Loucy (cell line): ENCODE measurements around the gene KRTAP21-1.

Experiments used
- H2AFZ ChIP-seq: fragments of 200-600 bp; sonication (generic); 2 replicates; pipeline ENCODE4 v1.6.0; 2016; ENCODE audit warnings: antibody characterized with exemption, mild to moderate bottlenecking, low read length, moderate library complexity
- H3F3A ChIP-seq: fragments of 200-600 bp; 2 replicates; pipeline ENCODE4 v1.6.0; 2016; ENCODE audit warnings: antibody characterized with exemption, low read depth, mild to moderate bottlenecking
- H3K27me3 ChIP-seq: fragments of 200-600 bp; sonication (generic); 2 replicates; pipeline ENCODE4 v1.6.1; 2014; ENCODE audit warnings: low read length, mild to moderate bottlenecking; ENCODE audit not compliant: insufficient read depth, poor library complexity, severe bottlenecking
- H3K36me3 ChIP-seq: fragments of 200-600 bp; sonication (generic); 2 replicates; pipeline ENCODE4 v1.6.1; 2016; ENCODE audit warnings: low read length; ENCODE audit not compliant: insufficient read depth
- H3K4me1 ChIP-seq: fragments of 200-600 bp; sonication (generic); 2 replicates; pipeline ENCODE4 v1.5.1; 2014; ENCODE audit warnings: low read length, mild to moderate bottlenecking; ENCODE audit not compliant: insufficient read depth, poor library complexity, severe bottlenecking
- H3K4me2 ChIP-seq: fragments of 200-600 bp; sonication (generic); 2 replicates; pipeline ENCODE4 v1.6.0; 2014; ENCODE audit warnings: antibody characterized with exemption, low read length, low read depth, mild to moderate bottlenecking; ENCODE audit not compliant: poor library complexity, severe bottlenecking
- H3K4me3 ChIP-seq: fragments of 200-600 bp; sonication (generic); 2 replicates; pipeline ENCODE4 v1.5.1; 2014; ENCODE audit warnings: low read length, mild to moderate bottlenecking, mixed read lengths; ENCODE audit not compliant: poor library complexity, severe bottlenecking
- H3K79me2 ChIP-seq: fragments of 200-600 bp; sonication (generic); 2 replicates; pipeline ENCODE4 v1.6.1; 2014; ENCODE audit warnings: low read length; ENCODE audit not compliant: insufficient read depth
- H3K9ac ChIP-seq: fragments of 200-600 bp; sonication (generic); 2 replicates; pipeline ENCODE4 v1.6.0; 2014; ENCODE audit warnings: mild to moderate bottlenecking, low read depth, low read length, moderate library complexity; ENCODE audit not compliant: poor library complexity, severe bottlenecking
- H3K9me2 ChIP-seq: fragments of 200-600 bp; sonication (generic); replicated peaks from 2 replicates; pipeline ENCODE4 v1.6.1; 2016; ENCODE audit warnings: low read depth, low read length, mixed read lengths
- H3K9me3 ChIP-seq: fragments of 200-600 bp; sonication (generic); 2 replicates; pipeline ENCODE4 v1.6.1; 2014; ENCODE audit warnings: mild to moderate bottlenecking, antibody characterized with exemption, low read length, low read depth; ENCODE audit not compliant: insufficient read depth
- H4K20me1 ChIP-seq: fragments of 200-600 bp; sonication (generic); 2 replicates; pipeline ENCODE4 v1.6.0; 2014; ENCODE audit warnings: antibody characterized with exemption, low read length, mild to moderate bottlenecking; ENCODE audit not compliant: insufficient read depth, poor library complexity, severe bottlenecking
- EZH2phosphoT487 ChIP-seq: fragments of 200-600 bp; IDR thresholded peaks from 2 replicates; pipeline ENCODE4 v1.6.1; 2018; ENCODE audit warnings: antibody characterized with exemption, mild to moderate bottlenecking, moderate library complexity, borderline replicate concordance
- TF ChIP-seq, protein P1 (sequence below): fragments of 200-600 bp; sonication (generic); conservative IDR thresholded peaks from 2 replicates; pipeline ENCODE4 v1.5.1; 2014; ENCODE audit warnings: mild to moderate bottlenecking, antibody characterized with exemption, low read length

The KRTAP21-1 gene

DNA sequence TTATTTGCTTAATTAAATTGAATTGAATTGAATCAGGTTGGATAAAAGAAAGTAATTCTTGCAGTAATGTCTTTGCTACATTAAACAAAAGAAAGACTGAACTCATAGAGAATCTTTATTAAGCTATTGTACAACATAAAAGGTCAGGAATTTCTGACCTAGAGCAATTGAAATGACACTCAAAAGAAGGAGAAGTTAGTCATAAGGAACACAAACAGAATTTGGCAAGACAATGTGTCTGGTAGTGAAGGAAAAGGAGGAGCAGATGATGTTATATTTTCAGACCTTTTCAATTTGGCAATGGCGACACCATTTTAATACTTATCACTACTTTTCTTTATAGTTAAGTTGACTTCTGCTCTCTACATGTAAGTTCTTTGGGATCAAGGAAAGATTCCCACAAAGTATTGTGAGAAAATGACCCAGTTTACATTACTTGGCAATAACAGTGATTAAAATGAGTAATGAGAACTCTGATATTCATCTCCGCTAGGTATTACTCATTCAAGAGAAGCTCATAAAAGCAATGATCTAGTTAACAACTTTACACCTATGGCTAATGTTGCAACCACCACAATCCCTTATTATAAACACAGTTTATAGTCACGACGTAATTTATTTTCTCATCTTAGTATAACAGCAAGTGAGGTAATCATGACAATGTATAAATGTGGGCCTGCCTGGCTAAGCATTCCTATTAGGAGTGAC is 14.7 kb upstream of the KRTAP21-1 start:
- Histone ChIP-seq H3K27me3 (no peaks in the 10 kb centered on the region), H3K4me1 (no peaks in the 10 kb centered on the region), H3F3A (no peaks in the 10 kb centered on the region), H3K9me3 (no peaks in the 10 kb centered on the region), H3K36me3 (no peaks in the 10 kb centered on the region), H2AFZ (no peak overlapping the region), H3K9ac (no peak overlapping the region), H3K4me3 (no peak overlapping the region), H3K4me2 (no peak overlapping the region), H3K9me2 (no peaks in the 10 kb centered on the region), H4K20me1 (no peaks in the 10 kb centered on the region), H3K79me2 (no peaks in the 10 kb centered on the region)
- TF ChIP-seq EZH2phosphoT487 = no peak
- TF ChIP-seq, protein P1, sequence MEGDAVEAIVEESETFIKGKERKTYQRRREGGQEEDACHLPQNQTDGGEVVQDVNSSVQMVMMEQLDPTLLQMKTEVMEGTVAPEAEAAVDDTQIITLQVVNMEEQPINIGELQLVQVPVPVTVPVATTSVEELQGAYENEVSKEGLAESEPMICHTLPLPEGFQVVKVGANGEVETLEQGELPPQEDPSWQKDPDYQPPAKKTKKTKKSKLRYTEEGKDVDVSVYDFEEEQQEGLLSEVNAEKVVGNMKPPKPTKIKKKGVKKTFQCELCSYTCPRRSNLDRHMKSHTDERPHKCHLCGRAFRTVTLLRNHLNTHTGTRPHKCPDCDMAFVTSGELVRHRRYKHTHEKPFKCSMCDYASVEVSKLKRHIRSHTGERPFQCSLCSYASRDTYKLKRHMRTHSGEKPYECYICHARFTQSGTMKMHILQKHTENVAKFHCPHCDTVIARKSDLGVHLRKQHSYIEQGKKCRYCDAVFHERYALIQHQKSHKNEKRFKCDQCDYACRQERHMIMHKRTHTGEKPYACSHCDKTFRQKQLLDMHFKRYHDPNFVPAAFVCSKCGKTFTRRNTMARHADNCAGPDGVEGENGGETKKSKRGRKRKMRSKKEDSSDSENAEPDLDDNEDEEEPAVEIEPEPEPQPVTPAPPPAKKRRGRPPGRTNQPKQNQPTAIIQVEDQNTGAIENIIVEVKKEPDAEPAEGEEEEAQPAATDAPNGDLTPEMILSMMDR = no peak

DNA sequence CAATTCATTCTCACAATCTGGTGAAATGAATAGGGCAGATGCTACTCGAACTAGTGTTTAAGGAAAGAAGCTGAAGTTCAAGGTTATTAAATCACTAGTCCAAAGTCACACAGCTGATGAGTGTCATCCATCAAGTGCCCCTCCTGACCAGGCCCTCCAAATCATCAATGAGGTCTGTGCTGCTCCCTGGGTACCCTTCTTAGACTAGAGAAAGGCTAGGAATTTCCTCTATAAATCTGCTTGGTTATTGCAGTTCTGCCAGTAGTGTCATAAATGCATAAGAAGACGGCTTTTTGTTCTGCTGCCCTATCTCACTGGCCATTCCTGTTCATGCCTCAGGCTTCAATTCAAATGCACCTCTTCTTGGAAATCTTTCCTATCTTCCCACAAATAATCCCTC is 5.5 kb upstream of the KRTAP21-1 start:
- no peak overlapping the region for H2AFZ ChIP-seq
- TF ChIP-seq EZH2phosphoT487 = no peak
- TF ChIP-seq, protein P1 = no peak
- no peaks in the 10 kb centered on the region for H4K20me1 ChIP-seq
- H3K4me3 ChIP-seq = no peak overlapping the region
- H3K79me2 ChIP-seq = no peaks in the 10 kb centered on the region
- H3K27me3 ChIP-seq = no peaks in the 10 kb centered on the region
- H3K4me1 ChIP-seq = no peaks in the 10 kb centered on the region
- H3F3A ChIP-seq = no peaks in the 10 kb centered on the region
- H3K36me3 ChIP-seq = no peaks in the 10 kb centered on the region
- H3K9me2 ChIP-seq = no peaks in the 10 kb centered on the region
- peaks cover 5% of the 10 kb centered on the region; the same call in 1 of the 2 replicates for H3K9me3 ChIP-seq
- H3K4me2 ChIP-seq = no peak overlapping the region
- H3K9ac ChIP-seq = no peak overlapping the region

- Histone ChIP-seq H3K79me2 (no peaks in the 10 kb centered on the region), H3K9ac (no peak overlapping the region), H2AFZ (no peak overlapping the region), H3K4me2 (no peak overlapping the region), H3K4me3 (no peak overlapping the region), H3K9me3 (peaks cover 5% of the 10 kb centered on the region; the same call in 1 of the 2 replicates), H3K4me1 (no peaks in the 10 kb centered on the region), H3K36me3 (no peaks in the 10 kb centered on the region), H3F3A (no peaks in the 10 kb centered on the region), H3K27me3 (no peaks in the 10 kb centered on the region), H4K20me1 (no peaks in the 10 kb centered on the region), H3K9me2 (no peaks in the 10 kb centered on the region)
- TF ChIP-seq, protein P1 = no peak
- no peak for TF ChIP-seq EZH2phosphoT487
Measured at GRCh38 chr21:30758306-30758705, 3.1 kb upstream of the KRTAP21-1 start.
